Activated naive CD4-positive, alpha-beta T cell (primary cell): ENCODE data around the gene LITAF.

Experiments
- DNase-seq, 4 experiments: peaks; one replicate each; lab custom pipeline; 2025; lab: John Stamatoyannopoulos, UW

The LITAF gene

GRCh38 chr16:11586856-11587642 is at the start of gene LITAF:
LITAF (minus strand) TSS chr16:11586919; CDS start chr16:11556730, 30,189 bp downstream.
- DNase-seq: peak in 3 of 4 experiments; percentile 27 to 42 (median 28)

DNA sequence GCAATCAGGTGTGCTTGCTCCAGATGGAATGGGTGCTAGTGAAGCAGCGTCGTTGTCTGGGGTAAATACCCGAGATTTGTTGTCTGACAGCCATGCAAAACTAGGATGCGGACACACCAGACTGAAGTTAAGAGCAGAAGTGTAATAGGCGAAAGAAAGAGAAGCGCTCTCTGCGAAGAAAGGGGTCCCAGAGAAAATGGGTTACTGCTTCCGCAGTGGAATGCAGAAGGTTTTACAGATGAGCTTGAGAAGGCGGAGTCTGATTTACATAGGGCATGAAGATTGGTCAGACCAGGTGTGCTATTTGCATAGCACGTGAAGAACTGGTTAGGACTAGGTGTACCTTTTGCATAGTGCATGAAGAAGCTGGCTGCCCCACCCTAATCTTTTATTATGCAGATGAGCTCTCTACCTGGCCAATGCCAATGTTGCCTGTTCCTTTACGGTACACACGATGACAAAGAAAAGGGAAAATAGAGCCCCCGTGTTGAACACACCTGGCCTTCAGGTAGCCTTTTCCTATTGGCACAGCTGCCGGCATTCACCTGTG is 49.5 kb upstream of the LITAF start:
- DNase-seq: no peak

DNA sequence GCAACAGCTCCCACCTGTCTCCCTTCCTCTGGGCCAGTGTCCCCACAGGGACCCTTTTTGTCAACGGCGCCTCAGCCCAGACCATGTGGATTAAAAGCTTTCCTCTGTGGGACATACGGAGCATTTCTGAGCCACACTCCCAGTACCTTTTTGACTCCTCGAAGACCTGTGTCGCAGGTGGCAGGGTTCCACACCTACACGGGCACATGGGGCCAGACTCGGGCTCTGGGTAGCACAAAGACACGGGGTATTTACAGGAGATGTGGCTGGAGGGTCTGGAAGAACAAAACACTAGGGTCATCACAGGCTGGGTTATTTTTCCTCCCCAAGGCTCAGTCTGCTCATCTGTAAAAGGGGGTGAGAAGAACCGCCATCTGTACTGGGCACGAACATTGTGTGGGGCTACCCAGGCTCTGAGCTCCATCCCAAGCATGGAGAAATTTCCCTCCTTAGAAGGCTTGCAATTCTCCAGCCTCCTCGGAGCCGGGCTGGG is 49.0 kb upstream of the LITAF start:
- no peak for DNase-seq

DNA sequence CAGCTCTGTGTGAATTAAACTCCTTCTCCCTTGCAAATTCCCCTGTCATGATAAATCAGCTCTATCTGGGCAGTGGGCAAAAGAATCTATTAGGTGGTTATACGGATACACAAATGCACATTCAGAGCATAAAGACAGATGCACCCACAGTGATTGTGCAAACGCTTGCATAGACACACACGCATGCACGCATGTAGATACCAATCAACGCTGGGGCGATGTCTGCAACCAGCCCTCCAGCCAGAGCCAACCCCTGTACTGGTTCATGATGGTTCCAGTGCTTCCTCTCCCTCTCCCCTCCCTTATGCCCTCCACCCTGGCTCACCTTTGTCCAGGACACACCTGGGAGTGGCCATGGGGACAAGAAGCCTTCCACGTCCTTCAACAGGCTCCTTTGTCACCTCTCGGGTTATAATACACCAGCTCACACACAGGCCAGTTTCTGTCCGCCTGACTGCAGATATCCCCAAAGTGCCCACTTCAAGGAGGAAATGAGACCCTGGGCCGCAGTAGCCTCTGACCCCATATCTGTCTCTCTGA is 48.5 kb upstream of the LITAF start:
- DNase-seq: no peak

GRCh38 chr16:11634312-11634711 is 47.6 kb upstream of the LITAF start:
- DNase-seq: no peak

DNA sequence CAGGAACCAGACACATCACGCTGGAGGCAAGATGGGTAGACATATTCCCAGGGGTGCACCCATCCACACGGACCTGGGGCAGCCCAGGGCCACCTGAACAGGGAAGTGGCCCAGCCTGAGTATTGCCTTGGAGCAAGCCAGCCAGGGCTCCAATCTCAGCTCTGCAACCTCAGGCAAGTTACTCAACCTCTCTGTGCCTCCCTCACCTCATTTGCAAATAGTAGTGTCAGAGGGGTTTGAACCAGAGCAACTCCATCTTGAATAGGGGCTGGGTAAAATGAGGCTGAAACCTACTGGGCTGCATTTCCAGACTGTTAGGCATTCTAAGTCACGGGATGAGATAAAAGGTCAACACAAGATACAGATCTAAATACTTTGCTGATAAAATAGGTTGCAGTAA is 46.4 kb upstream of the LITAF start:
- DNase-seq: no peak

GRCh38 chr16:11632455-11632939 is 45.8 kb upstream of the LITAF start:
- no peak for DNase-seq

DNA sequence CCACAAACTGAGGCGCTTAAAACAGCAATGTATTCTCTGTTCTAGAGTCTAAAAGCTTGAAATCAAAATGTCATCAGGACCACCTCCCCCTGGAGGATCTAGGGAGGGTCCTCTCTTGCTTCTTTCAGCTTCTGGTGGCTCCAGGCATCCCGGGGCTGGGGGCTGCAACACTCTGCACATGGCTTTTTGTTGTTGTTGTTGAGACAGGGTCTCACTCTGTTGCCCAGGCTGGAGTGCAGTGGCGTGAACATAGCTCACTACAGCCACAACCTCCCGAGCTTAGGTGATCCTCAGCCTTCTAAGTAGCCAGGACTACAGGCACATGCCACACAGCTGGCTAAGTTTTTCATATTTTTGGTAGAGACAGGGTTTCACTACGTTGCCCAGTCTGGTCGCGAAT is 44.5 kb upstream of the LITAF start:
- DNase-seq: no peak

DNA sequence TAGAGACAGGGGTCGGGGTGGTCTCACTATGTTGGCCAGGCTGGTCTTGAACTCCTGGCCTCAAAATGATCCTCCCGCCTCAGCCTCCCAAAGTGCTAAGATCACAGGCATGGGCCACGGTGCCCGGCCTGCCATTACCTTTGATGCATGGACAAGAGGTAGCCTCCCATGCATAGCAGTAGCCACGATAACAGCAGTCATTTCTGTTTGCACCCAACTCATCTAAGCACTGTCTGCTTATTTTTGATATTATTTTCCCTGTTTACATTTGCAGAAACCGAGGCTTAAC is 44.0 kb upstream of the LITAF start:
- DNase-seq: no peak

- no peak for DNase-seq
Observed at GRCh38 chr16:11630046-11630767, 43.5 kb upstream of the LITAF start.

GRCh38 chr16:11629071-11630030 is 42.6 kb upstream of the LITAF start:
- DNase-seq: no peak

- DNase-seq: no peak
Observed at GRCh38 chr16:11627822-11628457, 41.2 kb upstream of the LITAF start.

- no peak for DNase-seq
Observed at GRCh38 chr16:11627292-11627663, 40.6 kb upstream of the LITAF start.

GRCh38 chr16:11626657-11627291 is 40.1 kb upstream of the LITAF start:
- DNase-seq: no peak

DNA sequence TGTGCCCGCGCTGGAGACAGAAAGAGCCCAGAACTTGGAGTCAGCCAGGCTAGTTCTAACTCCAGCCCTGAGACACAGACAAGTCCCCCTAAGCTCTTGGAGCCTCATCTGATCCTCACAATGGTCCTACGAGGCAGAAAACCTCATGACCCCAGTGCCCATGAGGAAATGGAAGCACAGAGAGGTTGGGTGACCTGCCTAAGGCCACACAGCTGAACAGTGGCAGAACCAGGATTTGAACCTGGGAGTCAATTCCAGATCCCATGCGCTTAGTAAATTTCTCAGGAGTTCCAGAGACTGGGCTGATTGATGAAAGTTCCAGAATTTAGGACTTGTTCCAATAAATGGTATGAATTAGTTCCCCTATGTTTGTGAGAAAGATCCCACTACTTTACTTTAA is 39.0 kb upstream of the LITAF start:
- no peak for DNase-seq

DNA sequence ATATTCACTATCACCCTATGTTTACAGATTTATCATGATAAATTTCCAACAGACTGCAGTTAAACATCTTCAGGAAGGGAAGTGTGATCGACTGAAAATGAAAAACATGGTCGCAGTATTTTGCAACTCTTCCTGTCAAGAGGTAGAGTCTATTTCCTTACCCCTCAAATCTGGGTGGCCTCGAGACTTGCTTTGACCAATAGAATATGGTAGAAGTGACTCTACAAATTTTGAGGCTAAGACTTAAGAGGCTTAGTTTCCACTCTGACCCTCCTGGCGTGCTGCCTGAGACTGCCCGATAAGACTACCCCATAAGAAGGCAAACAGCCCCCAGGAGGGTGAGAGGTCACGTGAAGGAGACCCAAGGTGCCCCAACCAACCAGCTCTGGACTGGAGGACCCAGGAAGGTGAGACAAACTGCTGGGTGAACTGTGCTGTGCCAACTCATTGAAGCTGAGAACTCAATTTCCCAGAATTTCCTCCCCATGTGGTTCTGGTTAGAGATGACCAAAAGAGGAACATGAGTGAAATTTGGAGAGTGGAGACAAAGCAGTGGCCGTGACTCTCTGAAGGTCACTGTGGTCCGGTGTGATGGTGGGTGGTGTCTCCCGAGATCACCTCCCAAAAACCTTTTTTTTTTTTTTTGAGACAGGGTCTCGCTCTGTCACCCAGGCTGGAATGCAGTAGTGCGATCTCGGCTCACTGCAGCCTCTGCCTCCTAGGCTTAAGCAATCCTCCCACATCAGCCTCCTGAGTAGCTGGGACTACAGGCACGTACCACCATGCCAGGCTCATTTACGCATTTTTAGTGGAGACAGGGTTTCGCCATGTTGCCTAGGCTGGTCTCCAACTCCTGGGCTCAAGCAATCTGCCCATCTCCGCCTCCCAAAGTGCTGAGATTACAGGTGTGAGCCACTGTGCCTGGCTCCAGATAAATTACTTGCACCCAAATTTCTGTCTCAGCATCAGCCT is 38.2 kb upstream of the LITAF start:
- DNase-seq: no peak

DNA sequence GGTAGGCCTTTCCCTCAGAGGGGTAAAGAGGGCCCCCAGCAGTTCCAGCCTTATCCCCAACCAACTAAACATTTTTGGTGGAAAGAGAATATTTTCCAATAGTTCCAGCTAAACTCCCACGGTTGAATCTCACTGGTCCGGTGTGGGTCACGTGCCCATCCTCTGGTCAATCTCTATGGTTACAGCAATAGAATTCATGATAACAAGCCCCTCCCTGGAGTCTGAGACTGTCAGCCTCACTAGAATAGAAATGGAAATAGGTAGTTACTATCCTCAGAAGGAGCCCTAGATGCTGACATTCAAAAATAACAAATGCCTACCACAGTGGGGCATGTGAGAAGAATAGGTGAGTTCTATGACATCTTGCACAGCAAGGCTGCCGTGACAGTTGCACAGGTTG is 37.5 kb upstream of the LITAF start:
- no peak for DNase-seq

- peak in 2 of 4 experiments; percentile 36 to 56 for DNase-seq
Observed at GRCh38 chr16:11621920-11622651, 35.4 kb upstream of the LITAF start.

GRCh38 chr16:11621539-11621919 is 34.8 kb upstream of the LITAF start:
- no peak for DNase-seq
